Gastrocnemius medialis (tissue), 4 donors: ENCODE data around the gene POC1A. TPM values are rescaled to one million over a fixed set of nuclear protein-coding genes. Genes with fewer than 3 reads are reported as not detected.

ENCODE experiments used
- ATAC-seq, 2 donors: fragments of 150-250 bp; one replicate each; pipeline ENCODE4 v1.9.1; 2016
- DNase-seq, 2 donors: peaks; one replicate each; pipeline ENCODE4 v3.0.0-alpha.2; 2019
- H3K27ac ChIP-seq, 4 donors: fragments of 200-600 bp; sonication (generic); 1 replicate in 1 of 4; 2 replicates in 3 of 4; pipeline ENCODE4 v1.5.1; 2016 to 2018; ENCODE audit warnings: mild to moderate bottlenecking in 2 of 4, moderate library complexity in 1 of 4
- H3K27me3 ChIP-seq, 3 donors: fragments of 200-600 bp; sonication (generic) in 2 of 3; 1 replicate in 1 of 3; 2 replicates in 2 of 3; pipeline versions ENCODE4 v1.5.1 to v1.6.0; 2016 to 2019; ENCODE audit warnings: mild to moderate bottlenecking in 1 of 3, moderate library complexity in 1 of 3
- H3K36me3 ChIP-seq, 2 donors: fragments of 200-600 bp; sonication (generic) in 1 of 2; one replicate each; pipeline ENCODE4 v1.5.1; 2017 to 2018
- H3K4me1 ChIP-seq, 2 donors: fragments of 200-600 bp; sonication (generic) in 1 of 2; one replicate each; pipeline ENCODE4 v1.5.1; 2016 to 2017; ENCODE audit warnings: mild to moderate bottlenecking in 2 of 2
- H3K4me3 ChIP-seq, 4 donors: fragments of 200-600 bp; sonication (generic) in 3 of 4; 1 replicate in 1 of 4; 2 replicates in 3 of 4; pipeline ENCODE4 v1.5.1; 2016 to 2019; ENCODE audit warnings: mild to moderate bottlenecking in 2 of 4
- H3K9me3 ChIP-seq, 3 donors: fragments of 200-600 bp; sonication (generic) in 2 of 3; 1 replicate in 1 of 3; 2 replicates in 2 of 3; pipeline ENCODE4 v1.5.1; 2016 to 2019
- CTCF ChIP-seq, 5 experiments: fragments of 450-650 bp in 3 of 5; fragments of 200-600 bp in 2 of 5; sonication (generic) in 2 of 5; IDR thresholded peaks in 4 of 5; conservative IDR thresholded peaks in 1 of 5; 1 replicate in 4 of 5; 2 replicates in 1 of 5; pipeline ENCODE4 v1.5.1; 2016 to 2019; ENCODE audit warnings: antibody characterized with exemption in 5 of 5, mild to moderate bottlenecking in 3 of 5, moderate library complexity in 3 of 5
- POLR2A ChIP-seq, 2 donors: fragments of 450-650 bp; IDR thresholded peaks; one replicate each; pipeline ENCODE4 v1.6.1; 2017; ENCODE audit warnings: antibody characterized with exemption in 2 of 2, mild to moderate bottlenecking in 2 of 2, moderate library complexity in 2 of 2
- in situ Hi-C, 4 donors: fragments of 200-750 bp; cut with MboI; loops; one replicate each; pipeline versions ENCODE4 v1.15.0 to v1.8.0; 2017; ENCODE audit warnings: low sequenced_read_pairs in 4 of 4
- intact Hi-C: fragments of 100-400 bp; cut with DNase I; formaldehyde crosslinking; loops from one replicate; pipeline ENCODE4 v1.15.1; 2023; ENCODE audit warnings: low total_unique reads
- total RNA-seq, 4 donors: library from RNA; depleted of rRNA; stranded (reverse); fragments of >200 nt; gene quantifications; one replicate each; pipeline versions ENCODE4 v1.1.0 to v1.2.3, GENCODE V29; 2016

Gene POC1A
- total RNA-seq, 4 donors from 2014 or later, result 0.51 to 3.2 (median 0.81) TPM

- no peak for DNase-seq
- in situ Hi-C loops, result no loop called here
- H3K27ac ChIP-seq, result no peak overlapping the region
- H3K4me3 ChIP-seq, result no peak overlapping the region
- H3K36me3 ChIP-seq, result no peaks in the 10 kb centered on the region
- H3K4me1 ChIP-seq, result peaks cover 0 to 3% of the 10 kb centered on the region in 2 donors
- H3K9me3 ChIP-seq, result no peaks in the 10 kb centered on the region
- no peaks in the 10 kb centered on the region for H3K27me3 ChIP-seq
- TF ChIP-seq CTCF (IDR thresholded peaks at IDR 0.05 in 4 of 5, conservative IDR thresholded peaks at IDR 0.05 in 1 of 5) (no peak), POLR2A (IDR thresholded peaks at IDR 0.05) (no peak)
- no peak for ATAC-seq
- intact Hi-C loops, result no loop called here
These were observed 31.6 kb upstream of the POC1A start for GRCh38 chr3:52185837-52186236.

GRCh38 chr3:52185311-52185710, 31.1 kb upstream of the POC1A start:
- Histone ChIP-seq H3K27ac (peak overlapping the region in 2 of 4 donors; percentile 47 to 57), H3K4me1 (peaks cover 0 to 3% of the 10 kb centered on the region in 2 donors), H3K4me3 (no peak overlapping the region), H3K9me3 (no peaks in the 10 kb centered on the region), H3K27me3 (no peaks in the 10 kb centered on the region), H3K36me3 (no peaks in the 10 kb centered on the region)
- no peak for DNase-seq
- intact Hi-C loops, result no loop called here
- no peak for ATAC-seq
- in situ Hi-C loops, result no loop called here
- TF ChIP-seq CTCF (IDR thresholded peaks at IDR 0.05 in 4 of 5, conservative IDR thresholded peaks at IDR 0.05 in 1 of 5) (no peak), POLR2A (IDR thresholded peaks at IDR 0.05) (no peak)

DNA sequence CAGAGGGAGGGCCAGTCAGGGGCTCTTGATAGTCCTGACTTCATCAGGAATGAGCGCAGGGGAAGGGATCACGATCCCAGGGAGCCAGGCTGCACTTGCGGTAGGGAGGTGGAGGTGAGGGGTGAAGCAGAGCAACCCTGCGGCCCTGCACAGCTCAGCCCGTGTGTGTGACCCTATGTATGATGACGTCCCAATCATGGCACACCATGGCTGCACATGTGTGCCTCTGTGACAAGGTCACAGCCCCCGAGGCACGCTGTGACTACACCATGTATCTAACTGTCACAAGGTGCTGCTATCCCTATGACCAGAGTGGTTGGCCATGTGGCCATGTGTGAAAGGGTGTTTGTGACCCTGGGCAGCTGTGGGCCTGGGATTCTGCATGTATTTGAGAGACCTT, 30.5 kb upstream of the POC1A start:
- in situ Hi-C loops, result no loop called here
- intact Hi-C loops, result no loop called here
- Histone ChIP-seq H3K4me3 (no peak overlapping the region), H3K9me3 (no peaks in the 10 kb centered on the region), H3K27me3 (no peaks in the 10 kb centered on the region), H3K27ac (peak overlapping the region; percentile 34 to 57 (median 44)), H3K4me1 (peaks cover 0 to 3% of the 10 kb centered on the region in 2 donors), H3K36me3 (no peaks in the 10 kb centered on the region)
- DNase-seq, result no peak
- ATAC-seq, result no peak
- no peak for TF ChIP-seq POLR2A (IDR thresholded peaks at IDR 0.05)
- no peak for TF ChIP-seq CTCF (IDR thresholded peaks at IDR 0.05 in 4 of 5, conservative IDR thresholded peaks at IDR 0.05 in 1 of 5)

GRCh38 chr3:52183786-52184445, 29.7 kb upstream of the POC1A start:
- H3K4me3 ChIP-seq, result no peak overlapping the region
- H3K9me3 ChIP-seq, result no peaks in the 10 kb centered on the region
- intact Hi-C loops (no loop called here), in situ Hi-C loops (no loop called here)
- peaks cover 0 to 3% of the 10 kb centered on the region in 2 donors for H3K4me1 ChIP-seq
- peak overlapping the region; percentile 34 to 57 (median 46) for H3K27ac ChIP-seq
- H3K36me3 ChIP-seq, result no peaks in the 10 kb centered on the region
- peak; percentile 62 to 69 for ATAC-seq
- no peak for TF ChIP-seq CTCF (IDR thresholded peaks at IDR 0.05 in 4 of 5, conservative IDR thresholded peaks at IDR 0.05 in 1 of 5)
- TF ChIP-seq POLR2A (IDR thresholded peaks at IDR 0.05), result no peak
- H3K27me3 ChIP-seq, result no peaks in the 10 kb centered on the region
- DNase-seq, result no peak

DNA sequence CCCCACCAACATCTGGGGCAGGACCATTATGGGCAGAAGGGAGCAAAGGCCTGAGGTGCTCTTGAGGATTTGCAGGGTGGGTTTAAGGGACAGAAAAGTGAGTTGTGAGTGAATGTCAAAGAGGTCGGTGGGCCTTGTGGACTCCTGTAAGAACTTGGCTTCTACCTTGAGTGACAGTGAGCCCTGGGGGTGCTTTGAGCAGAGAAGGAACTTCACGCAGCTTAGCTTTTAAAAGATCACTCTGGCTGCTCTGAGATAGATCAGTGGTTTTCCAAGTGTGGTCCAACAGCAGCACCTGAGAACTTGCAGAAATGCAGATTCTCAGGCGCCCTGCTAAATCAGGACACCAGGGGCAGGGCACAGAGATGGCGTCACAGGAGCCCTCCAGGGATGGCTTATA, 28.5 kb upstream of the POC1A start:
- peaks cover 0 to 3% of the 10 kb centered on the region in 2 donors for H3K4me1 ChIP-seq
- no peak for DNase-seq
- intact Hi-C loops, result no loop called here
- in situ Hi-C loops, result no loop called here
- no peaks in the 10 kb centered on the region for H3K36me3 ChIP-seq
- no peak for ATAC-seq
- no peaks in the 10 kb centered on the region for H3K27me3 ChIP-seq
- TF ChIP-seq POLR2A (IDR thresholded peaks at IDR 0.05), result no peak
- no peak for TF ChIP-seq CTCF (IDR thresholded peaks at IDR 0.05 in 4 of 5, conservative IDR thresholded peaks at IDR 0.05 in 1 of 5)
- no peak overlapping the region for H3K4me3 ChIP-seq
- H3K27ac ChIP-seq, result peak overlapping the region in 2 of 4 donors; percentile 5 to 49
- no peaks in the 10 kb centered on the region for H3K9me3 ChIP-seq
